ENCODE results near the gene SHBG. TPM values are rescaled to one million over a fixed set of nuclear protein-coding genes. Genes with fewer than 3 reads are reported as not detected.

The SHBG gene
- total RNA-seq (0.26 and 0.33 TPM in 2 replicates), polyA plus RNA-seq (0.27 and 0.45 TPM in 2 replicates), polyA minus RNA-seq (ENCODE audit: low replicate concordance) (not detected in 2 replicates)
- polyA plus RNA-seq (2012): 0.68 and 0.97 TPM in 2 replicates

GRCh38 chr17:7629939-7630571, at the start of gene SHBG:
SHBG (plus strand) TSS chr17:7630135; CDS start chr17:7630173, 38 bp downstream.
- H3K4me3 ChIP-seq (replicated peaks in 1 of 4; ENCODE audit: control extremely low read depth in 1 of 4, insufficient read depth in 1 of 4, low read depth in 3 of 4, low read length in 4 of 4): no peak within 1 kb of the TSS
- TF ChIP-seq EZH2 (IDR thresholded peaks at IDR 0.05; ENCODE audit: low read length, missing control alignments): no peak
- no peak for TF ChIP-seq CTCF (conservative IDR thresholded peaks at IDR 0.05 in 1 of 2, IDR thresholded peaks at IDR 0.05 in 1 of 2; ENCODE audit: low read depth in 1 of 2, low read length in 2 of 2)
- peaks cover 8% of the 10 kb centered on the region for H3K79me2 ChIP-seq (ENCODE audit: control insufficient read depth, insufficient read depth, low read length)
- no peak within 1 kb of the TSS for H3K4me2 ChIP-seq (ENCODE audit: extremely low read depth, insufficient read depth, low read length)
- no peak within 1 kb of the TSS for H3K27ac ChIP-seq (ENCODE audit: insufficient read depth, low read length)
- H3K9ac ChIP-seq (ENCODE audit: insufficient read depth, low read length): no peak within 1 kb of the TSS
- H3K4me1 ChIP-seq (ENCODE audit: control insufficient read depth, extremely low read depth, insufficient read depth, low read length): peaks cover 5% of the 10 kb centered on the region
- no peaks in the 10 kb centered on the region for H3K36me3 ChIP-seq (ENCODE audit: control insufficient read depth, insufficient read depth, low read length)
- DNase-seq (ENCODE audit: low read depth in 2 of 2): no peak
- H3K27me3 ChIP-seq (ENCODE audit: control insufficient read depth, insufficient read depth, low read length): no peaks in the 10 kb centered on the region
- no peaks in the 10 kb centered on the region for H4K20me1 ChIP-seq (ENCODE audit: control insufficient read depth, extremely low read depth, insufficient read depth, low read length)
- no peaks in the 10 kb centered on the region for H3K9me3 ChIP-seq (ENCODE audit: control insufficient read depth, insufficient read depth, low read depth, low read length)
- H2AFZ ChIP-seq (ENCODE audit: low read length): no peak within 1 kb of the TSS

GRCh38 chr17:7580604-7581575, 49.0 kb upstream of the SHBG start:
- Histone ChIP-seq H3K4me2 (ENCODE audit: extremely low read depth, insufficient read depth, low read length) (peak overlapping the region; percentile 35), H3K27me3 (ENCODE audit: control insufficient read depth, insufficient read depth, low read length) (no peaks in the 10 kb centered on the region), H3K36me3 (ENCODE audit: control insufficient read depth, insufficient read depth, low read length) (peaks cover 32% of the 10 kb centered on the region), H3K79me2 (ENCODE audit: control insufficient read depth, insufficient read depth, low read length) (peaks cover 61% of the 10 kb centered on the region), H3K9ac (ENCODE audit: insufficient read depth, low read length) (no peak overlapping the region), H3K4me1 (ENCODE audit: control insufficient read depth, extremely low read depth, insufficient read depth, low read length) (peaks cover 38% of the 10 kb centered on the region), H3K27ac (ENCODE audit: insufficient read depth, low read length) (peak overlapping the region; percentile 40), H3K9me3 (ENCODE audit: control insufficient read depth, insufficient read depth, low read depth, low read length) (no peaks in the 10 kb centered on the region), H3K4me3 (replicated peaks in 1 of 4; ENCODE audit: control extremely low read depth in 1 of 4, insufficient read depth in 1 of 4, low read depth in 3 of 4, low read length in 4 of 4) (peak overlapping the region in 1 of 4 experiments; percentile 46), H2AFZ (ENCODE audit: low read length) (no peak overlapping the region), H4K20me1 (ENCODE audit: control insufficient read depth, extremely low read depth, insufficient read depth, low read length) (peaks cover 1% of the 10 kb centered on the region)
- no peak for TF ChIP-seq EZH2 (IDR thresholded peaks at IDR 0.05; ENCODE audit: low read length, missing control alignments)
- TF ChIP-seq CTCF (conservative IDR thresholded peaks at IDR 0.05 in 1 of 2, IDR thresholded peaks at IDR 0.05 in 1 of 2; ENCODE audit: low read depth in 1 of 2, low read length in 2 of 2): no peak
- DNase-seq (ENCODE audit: low read depth in 2 of 2): no peak

Measured in fibroblast of lung (primary cell).